ENCODE data around the gene RCCD1.

- no peak for TF ChIP-seq CTCF (IDR thresholded peaks at IDR 0.05)
- no peak for TF ChIP-seq POLR2AphosphoS5 (IDR thresholded peaks at IDR 0.05)
- TF ChIP-seq POLR2A (IDR thresholded peaks at IDR 0.05), result no peak
Observed at GRCh38 chr15:90994059-90994416, 39.4 kb downstream of the RCCD1 start.

Data from prostate gland (tissue), 2 donors.